Astrocyte (in vitro differentiated cells and primary cell): Measurements from ENCODE around the gene CELF6. TPM values are rescaled to one million over a fixed set of nuclear protein-coding genes. Genes with fewer than 3 reads are reported as not detected.
A peak's percentile ranks its signal among the peaks of the same experiment; 100 is the strongest.

Source experiments
- DNase-seq: peaks from one replicate; pipeline ENCODE4 v3.0.0-alpha.2; 2010; ENCODE audit warnings: low read depth
- FAIRE-seq: peaks from 2 replicates; lab custom pipeline; 2011; peaks lifted over from hg19 to GRCh38; lab: Jason Lieb, UNC
- H2AFZ ChIP-seq: 2 replicates; pipeline ENCODE4 v1.6.0; 2012; ENCODE audit warnings: low read depth, low read length, inconsistent platforms
- H3K27ac ChIP-seq: 2 replicates; pipeline ENCODE4 v1.5.1; 2011; ENCODE audit warnings: low read depth, low read length, inconsistent platforms
- H3K27me3 ChIP-seq: 2 replicates; pipeline ENCODE4 v1.6.0; 2011; ENCODE audit warnings: low read length, inconsistent platforms; ENCODE audit not compliant: insufficient read depth
- H3K36me3 ChIP-seq: 2 replicates; pipeline ENCODE4 v1.5.1; 2011; ENCODE audit warnings: low read length, inconsistent platforms; ENCODE audit not compliant: insufficient read depth
- H3K4me1 ChIP-seq: 2 replicates; pipeline ENCODE4 v1.5.1; 2011; ENCODE audit warnings: low read length, inconsistent platforms; ENCODE audit not compliant: insufficient read depth
- H3K4me2 ChIP-seq: 2 replicates; pipeline ENCODE4 v1.6.0; 2012; ENCODE audit warnings: low read length, inconsistent platforms
- H3K4me3 ChIP-seq: 2 replicates; pipeline ENCODE4 v1.5.1; 2011; ENCODE audit warnings: low read depth, mild to moderate bottlenecking, low read length, inconsistent platforms; ENCODE audit not compliant: insufficient read depth
- H3K79me2 ChIP-seq: 2 replicates; pipeline ENCODE4 v1.6.0; 2012; ENCODE audit warnings: mild to moderate bottlenecking, low read length, inconsistent platforms; ENCODE audit not compliant: insufficient read depth
- H3K9ac ChIP-seq: 2 replicates; pipeline ENCODE4 v1.6.0; 2012; ENCODE audit warnings: mild to moderate bottlenecking, low read length, inconsistent platforms
- H3K9me3 ChIP-seq: 2 replicates; pipeline ENCODE4 v1.5.1; 2012; ENCODE audit warnings: low read depth, mild to moderate bottlenecking, low read length, inconsistent platforms; ENCODE audit not compliant: insufficient read depth
- H4K20me1 ChIP-seq: 2 replicates; pipeline ENCODE4 v1.6.0; 2012; ENCODE audit warnings: low read length, inconsistent platforms; ENCODE audit not compliant: insufficient read depth
- H3K27ac Mint-ChIP-seq: one replicate; pipeline ENCODE4 v1.8.0; 2021; ENCODE audit warnings: mild to moderate bottlenecking, mixed read lengths; ENCODE audit not compliant: unreplicated experiment
- H3K27me3 Mint-ChIP-seq: one replicate; pipeline ENCODE4 v1.8.0; 2021; ENCODE audit warnings: low read depth, mixed read lengths; ENCODE audit not compliant: unreplicated experiment
- H3K36me3 Mint-ChIP-seq: one replicate; pipeline ENCODE4 v1.8.0; 2021; ENCODE audit warnings: low read depth, mixed read lengths; ENCODE audit not compliant: unreplicated experiment
- H3K4me1 Mint-ChIP-seq: one replicate; pipeline ENCODE4 v1.8.0; 2021; ENCODE audit warnings: low read depth, mixed read lengths; ENCODE audit not compliant: unreplicated experiment
- H3K4me3 Mint-ChIP-seq: one replicate; pipeline ENCODE4 v1.8.0; 2021; ENCODE audit warnings: mild to moderate bottlenecking, moderate library complexity, mixed read lengths; ENCODE audit not compliant: unreplicated experiment
- H3K9me3 Mint-ChIP-seq: one replicate; pipeline ENCODE4 v1.8.0; 2021; ENCODE audit warnings: mild to moderate bottlenecking, mixed read lengths; ENCODE audit not compliant: unreplicated experiment
- EZH2 ChIP-seq: IDR thresholded peaks from 2 replicates; pipeline ENCODE4 v1.6.1; 2012; ENCODE audit warnings: mild to moderate bottlenecking, low read length, inconsistent platforms; ENCODE audit not compliant: insufficient read depth
- total RNA-seq: library from RNA; stranded (reverse); gene quantifications from 2 replicates; pipeline ENCODE4 v1.2.1, GENCODE V29; 2021
- TF ChIP-seq, protein P1 (sequence below): IDR thresholded peaks from 2 replicates; pipeline ENCODE4 v1.5.1; 2011; ENCODE audit warnings: low read depth, mild to moderate bottlenecking, inconsistent platforms, low read length, moderate library complexity; ENCODE audit not compliant: insufficient read depth

The CELF6 gene
- total RNA-seq, 1 donor from 2014 or later, result not detected

DNA sequence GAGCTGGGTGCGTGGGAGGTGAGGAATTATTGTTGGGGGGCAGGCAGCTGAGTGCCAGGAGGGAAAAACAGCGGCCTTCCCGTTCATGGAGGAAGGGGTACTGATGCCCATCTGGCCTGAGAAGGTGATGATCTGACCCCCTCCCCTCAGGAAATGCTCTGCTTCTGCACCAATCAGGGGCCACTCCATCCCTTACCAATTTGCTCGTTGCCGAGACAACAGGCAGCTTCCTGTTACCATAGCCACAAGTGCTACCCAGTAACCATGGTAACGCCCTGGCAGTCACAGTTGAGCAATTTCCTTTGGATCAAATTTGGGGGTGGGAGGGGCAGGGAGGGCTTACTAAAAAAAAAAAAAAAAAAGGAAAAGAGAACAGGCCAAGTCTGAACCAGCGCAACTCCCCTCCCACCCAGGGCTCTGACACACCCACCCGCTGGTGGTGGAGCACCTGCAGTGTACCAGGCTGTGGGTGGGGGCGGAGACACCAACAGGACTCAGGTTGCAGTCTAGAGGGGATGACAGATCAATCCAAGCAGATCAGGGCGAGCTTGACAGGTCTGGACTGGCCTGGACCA lies 13.7 kb downstream of the CELF6 start:
- H3K9me3 ChIP-seq, result no peaks in the 10 kb centered on the region
- no peaks in the 10 kb centered on the region for H4K20me1 ChIP-seq
- no peak overlapping the region for H2AFZ ChIP-seq
- Mint-ChIP-seq H3K27me3 (peaks cover 68% of the 10 kb centered on the region), H3K4me1 (peaks cover 5% of the 10 kb centered on the region), H3K36me3 (peaks cover 4% of the 10 kb centered on the region), H3K4me3 (no peak overlapping the region), H3K27ac (no peak overlapping the region), H3K9me3 (peaks cover 5% of the 10 kb centered on the region)
- H3K79me2 ChIP-seq, result no peaks in the 10 kb centered on the region
- DNase-seq, result peak; percentile 29
- FAIRE-seq, result no peak
- no peak for TF ChIP-seq EZH2
- TF ChIP-seq, protein P1, sequence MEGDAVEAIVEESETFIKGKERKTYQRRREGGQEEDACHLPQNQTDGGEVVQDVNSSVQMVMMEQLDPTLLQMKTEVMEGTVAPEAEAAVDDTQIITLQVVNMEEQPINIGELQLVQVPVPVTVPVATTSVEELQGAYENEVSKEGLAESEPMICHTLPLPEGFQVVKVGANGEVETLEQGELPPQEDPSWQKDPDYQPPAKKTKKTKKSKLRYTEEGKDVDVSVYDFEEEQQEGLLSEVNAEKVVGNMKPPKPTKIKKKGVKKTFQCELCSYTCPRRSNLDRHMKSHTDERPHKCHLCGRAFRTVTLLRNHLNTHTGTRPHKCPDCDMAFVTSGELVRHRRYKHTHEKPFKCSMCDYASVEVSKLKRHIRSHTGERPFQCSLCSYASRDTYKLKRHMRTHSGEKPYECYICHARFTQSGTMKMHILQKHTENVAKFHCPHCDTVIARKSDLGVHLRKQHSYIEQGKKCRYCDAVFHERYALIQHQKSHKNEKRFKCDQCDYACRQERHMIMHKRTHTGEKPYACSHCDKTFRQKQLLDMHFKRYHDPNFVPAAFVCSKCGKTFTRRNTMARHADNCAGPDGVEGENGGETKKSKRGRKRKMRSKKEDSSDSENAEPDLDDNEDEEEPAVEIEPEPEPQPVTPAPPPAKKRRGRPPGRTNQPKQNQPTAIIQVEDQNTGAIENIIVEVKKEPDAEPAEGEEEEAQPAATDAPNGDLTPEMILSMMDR, result no peak
- no peak overlapping the region for H3K4me2 ChIP-seq
- H3K9ac ChIP-seq, result no peak overlapping the region
- no peaks in the 10 kb centered on the region for H3K36me3 ChIP-seq
- H3K27ac ChIP-seq, result no peak overlapping the region
- H3K4me3 ChIP-seq, result no peak overlapping the region
- peaks cover 8% of the 10 kb centered on the region for H3K27me3 ChIP-seq
- peaks cover 9% of the 10 kb centered on the region for H3K4me1 ChIP-seq

DNA sequence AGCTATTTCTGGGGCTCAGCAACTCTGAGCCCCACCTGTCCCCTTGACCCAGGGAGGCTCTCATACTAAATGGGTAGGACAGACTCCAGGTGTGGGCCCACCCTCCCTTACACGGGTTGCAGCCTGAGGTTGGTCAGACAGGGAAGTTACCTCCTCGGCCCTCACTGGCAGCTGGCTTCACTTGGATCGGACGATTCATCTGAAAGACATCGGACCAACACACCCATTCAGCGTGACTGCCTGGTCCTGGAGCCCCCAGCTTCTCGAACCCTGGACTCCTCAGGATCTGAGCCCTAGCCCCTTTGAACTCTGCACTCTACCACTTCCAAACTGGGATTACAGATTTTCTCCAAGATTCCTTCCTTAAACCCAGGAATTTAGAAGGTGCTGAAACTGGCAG lies 15.4 kb downstream of the CELF6 start:
- no peaks in the 10 kb centered on the region for H3K36me3 ChIP-seq
- peaks cover 6% of the 10 kb centered on the region for H3K27me3 ChIP-seq
- H3K4me3 ChIP-seq, result no peak overlapping the region
- H4K20me1 ChIP-seq, result no peaks in the 10 kb centered on the region
- H3K4me3 Mint-ChIP-seq, result no peak overlapping the region
- no peak overlapping the region for H2AFZ ChIP-seq
- H3K27ac ChIP-seq, result no peak overlapping the region
- peaks cover 4% of the 10 kb centered on the region for H3K36me3 Mint-ChIP-seq
- H3K9ac ChIP-seq, result no peak overlapping the region
- FAIRE-seq (no peak), DNase-seq (no peak)
- peaks cover 9% of the 10 kb centered on the region for H3K4me1 ChIP-seq
- peaks cover 5% of the 10 kb centered on the region for H3K9me3 Mint-ChIP-seq
- no peaks in the 10 kb centered on the region for H3K9me3 ChIP-seq
- H3K27me3 Mint-ChIP-seq, result peaks cover 61% of the 10 kb centered on the region
- H3K4me1 Mint-ChIP-seq, result peaks cover 5% of the 10 kb centered on the region
- H3K27ac Mint-ChIP-seq, result no peak overlapping the region
- no peak for TF ChIP-seq EZH2
- TF ChIP-seq, protein P1, result no peak
- no peaks in the 10 kb centered on the region for H3K79me2 ChIP-seq
- no peak overlapping the region for H3K4me2 ChIP-seq

DNA sequence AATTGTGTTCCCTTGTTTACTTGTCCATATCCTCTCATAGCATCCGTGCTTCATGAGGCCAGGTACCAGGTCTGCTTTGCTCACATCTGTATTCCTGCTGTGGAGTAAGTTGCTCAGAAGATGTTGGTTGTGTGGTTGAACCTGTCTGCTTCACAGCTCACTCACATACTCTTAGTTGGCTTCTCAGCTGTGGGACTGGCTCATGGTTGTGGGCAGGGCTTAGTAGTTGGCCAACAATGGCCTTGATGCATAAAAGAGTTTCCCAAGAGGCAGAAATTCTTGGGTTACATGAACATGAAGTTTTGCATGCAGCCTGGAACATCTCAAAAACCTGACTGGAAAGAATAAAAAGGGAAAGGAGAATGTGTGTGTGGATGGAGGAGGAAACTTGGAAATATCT lies 17.0 kb downstream of the CELF6 start:
- Histone ChIP-seq H2AFZ (no peak overlapping the region), H3K36me3 (no peaks in the 10 kb centered on the region), H3K79me2 (no peaks in the 10 kb centered on the region), H3K4me2 (no peak overlapping the region), H3K4me3 (no peak overlapping the region), H3K9me3 (no peaks in the 10 kb centered on the region), H3K27me3 (peaks cover 3% of the 10 kb centered on the region), H3K9ac (no peak overlapping the region), H4K20me1 (no peaks in the 10 kb centered on the region), H3K4me1 (peaks cover 9% of the 10 kb centered on the region), H3K27ac (no peak overlapping the region)
- Mint-ChIP-seq H3K27ac (no peak overlapping the region), H3K4me3 (no peak overlapping the region), H3K9me3 (peaks cover 2% of the 10 kb centered on the region), H3K4me1 (peaks cover 5% of the 10 kb centered on the region), H3K36me3 (peaks cover 4% of the 10 kb centered on the region), H3K27me3 (peaks cover 55% of the 10 kb centered on the region)
- no peak for TF ChIP-seq EZH2
- TF ChIP-seq, protein P1, result no peak
- DNase-seq (no peak), FAIRE-seq (no peak)
